Measurements from ENCODE around the gene SYNDIG1.

DNA sequence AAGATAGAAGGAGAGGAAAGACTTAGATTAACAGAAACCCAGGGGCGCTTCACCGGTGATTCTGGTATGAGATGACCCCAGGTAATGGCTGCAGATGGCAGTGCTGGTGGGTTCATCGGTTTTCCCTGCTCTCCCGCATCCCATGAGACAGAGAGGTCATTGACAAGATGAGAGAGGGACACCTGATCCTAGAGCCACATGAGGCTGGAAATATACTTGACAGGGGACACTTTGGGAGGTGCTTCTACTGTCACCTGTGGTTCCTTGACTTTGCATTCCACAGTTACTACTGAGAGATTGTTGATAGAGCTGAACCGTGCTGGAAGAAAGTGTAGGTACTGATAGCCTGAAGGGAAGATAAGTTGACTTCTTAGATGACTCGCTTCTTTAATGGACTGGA lies 74.3 kb downstream of the SYNDIG1 start:
- TF ChIP-seq TEAD4 (IDR thresholded peaks at IDR 0.05; ENCODE audit: borderline replicate concordance, insufficient read depth) = no peak
- TF ChIP-seq POLR2AphosphoS5 (IDR thresholded peaks at IDR 0.05; ENCODE audit: low read depth, low read length) = no peak
- TF ChIP-seq REST (IDR thresholded peaks at IDR 0.05; ENCODE audit: low read depth, low read length) = no peak
- no peak for TF ChIP-seq CHD2 (IDR thresholded peaks at IDR 0.05; ENCODE audit: low read length, partially characterized antibody)

Data from SK-N-SH (cell line).